ENCODE data around the gene HMGXB4.

The HMGXB4 gene

GRCh38 chr22:35269630-35270029 lies 12.3 kb downstream of the HMGXB4 start:
- Histone ChIP-seq H3K9me2 (ENCODE audit: low read depth, low read length) (no peaks in the 10 kb centered on the region), H3K79me2 (ENCODE audit: insufficient read depth, low read length) (peaks cover 6% of the 10 kb centered on the region), H3K9ac (ENCODE audit: low read length) (no peak overlapping the region), H3K36me3 (ENCODE audit: insufficient read depth, low read length) (peaks cover 95% of the 10 kb centered on the region), H2AFZ (ENCODE audit: low read length) (no peak overlapping the region), H3K9me3 (ENCODE audit: low read length) (no peaks in the 10 kb centered on the region), H4K20me1 (ENCODE audit: insufficient read depth, low read length) (no peaks in the 10 kb centered on the region), H3K4me2 (ENCODE audit: low read length) (no peak overlapping the region), H3K27ac (ENCODE audit: low read depth, low read length, poor library complexity, severe bottlenecking) (no peak overlapping the region), H3K4me3 (ENCODE audit: low read depth, low read length, poor library complexity, severe bottlenecking) (no peak overlapping the region), H3F3A (ENCODE audit: insufficient read depth, low read length) (no peaks in the 10 kb centered on the region), H3K27me3 (ENCODE audit: insufficient read depth, low read length) (no peaks in the 10 kb centered on the region), H3K4me1 (ENCODE audit: insufficient read depth, low read length, severe bottlenecking) (no peaks in the 10 kb centered on the region)
- TF ChIP-seq, protein P1, sequence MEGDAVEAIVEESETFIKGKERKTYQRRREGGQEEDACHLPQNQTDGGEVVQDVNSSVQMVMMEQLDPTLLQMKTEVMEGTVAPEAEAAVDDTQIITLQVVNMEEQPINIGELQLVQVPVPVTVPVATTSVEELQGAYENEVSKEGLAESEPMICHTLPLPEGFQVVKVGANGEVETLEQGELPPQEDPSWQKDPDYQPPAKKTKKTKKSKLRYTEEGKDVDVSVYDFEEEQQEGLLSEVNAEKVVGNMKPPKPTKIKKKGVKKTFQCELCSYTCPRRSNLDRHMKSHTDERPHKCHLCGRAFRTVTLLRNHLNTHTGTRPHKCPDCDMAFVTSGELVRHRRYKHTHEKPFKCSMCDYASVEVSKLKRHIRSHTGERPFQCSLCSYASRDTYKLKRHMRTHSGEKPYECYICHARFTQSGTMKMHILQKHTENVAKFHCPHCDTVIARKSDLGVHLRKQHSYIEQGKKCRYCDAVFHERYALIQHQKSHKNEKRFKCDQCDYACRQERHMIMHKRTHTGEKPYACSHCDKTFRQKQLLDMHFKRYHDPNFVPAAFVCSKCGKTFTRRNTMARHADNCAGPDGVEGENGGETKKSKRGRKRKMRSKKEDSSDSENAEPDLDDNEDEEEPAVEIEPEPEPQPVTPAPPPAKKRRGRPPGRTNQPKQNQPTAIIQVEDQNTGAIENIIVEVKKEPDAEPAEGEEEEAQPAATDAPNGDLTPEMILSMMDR (IDR thresholded peaks at IDR 0.05; ENCODE audit: low read length) = no peak
- TF ChIP-seq EZH2 (IDR thresholded peaks at IDR 0.05; ENCODE audit: borderline replicate concordance, low read length) = no peak

- Histone ChIP-seq H3K36me3 (ENCODE audit: insufficient read depth, low read length) (peaks cover 86% of the 10 kb centered on the region), H3K9me2 (ENCODE audit: low read depth, low read length) (no peaks in the 10 kb centered on the region), H3K4me1 (ENCODE audit: insufficient read depth, low read length, severe bottlenecking) (no peaks in the 10 kb centered on the region), H2AFZ (ENCODE audit: low read length) (no peak overlapping the region), H4K20me1 (ENCODE audit: insufficient read depth, low read length) (no peaks in the 10 kb centered on the region), H3K9ac (ENCODE audit: low read length) (no peak overlapping the region), H3K79me2 (ENCODE audit: insufficient read depth, low read length) (0 out of 2 replicates have a peak, but pooled peaks cover 5% of the 10 kb centered on the region), H3K4me2 (ENCODE audit: low read length) (no peak overlapping the region), H3K9me3 (ENCODE audit: low read length) (no peaks in the 10 kb centered on the region), H3K4me3 (ENCODE audit: low read depth, low read length, poor library complexity, severe bottlenecking) (no peak overlapping the region), H3K27me3 (ENCODE audit: insufficient read depth, low read length) (no peaks in the 10 kb centered on the region), H3F3A (ENCODE audit: insufficient read depth, low read length) (no peaks in the 10 kb centered on the region), H3K27ac (ENCODE audit: low read depth, low read length, poor library complexity, severe bottlenecking) (no peak overlapping the region)
- TF ChIP-seq, protein P1 (IDR thresholded peaks at IDR 0.05; ENCODE audit: low read length) = no peak
- no peak for TF ChIP-seq EZH2 (IDR thresholded peaks at IDR 0.05; ENCODE audit: borderline replicate concordance, low read length)
Measured at GRCh38 chr22:35274154-35274871, 17.0 kb downstream of the HMGXB4 start.

- peaks cover 83% of the 10 kb centered on the region for H3K36me3 ChIP-seq (ENCODE audit: insufficient read depth, low read length)
- 0 out of 2 replicates have a peak, but pooled peaks cover 5% of the 10 kb centered on the region for H3K79me2 ChIP-seq (ENCODE audit: insufficient read depth, low read length)
Measured at GRCh38 chr22:35275580-35275979, 18.3 kb downstream of the HMGXB4 start.

More at GRCh38 chr22:35275580-35275979, 18.3 kb downstream of the HMGXB4 start:
- Histone ChIP-seq H2AFZ (ENCODE audit: low read length) (no peak overlapping the region), H3K9me2 (ENCODE audit: low read depth, low read length) (no peaks in the 10 kb centered on the region), H3K9me3 (ENCODE audit: low read length) (no peaks in the 10 kb centered on the region), H3F3A (ENCODE audit: insufficient read depth, low read length) (no peaks in the 10 kb centered on the region), H3K27me3 (ENCODE audit: insufficient read depth, low read length) (no peaks in the 10 kb centered on the region), H4K20me1 (ENCODE audit: insufficient read depth, low read length) (no peaks in the 10 kb centered on the region), H3K4me3 (ENCODE audit: low read depth, low read length, poor library complexity, severe bottlenecking) (no peak overlapping the region), H3K4me1 (ENCODE audit: insufficient read depth, low read length, severe bottlenecking) (no peaks in the 10 kb centered on the region), H3K27ac (ENCODE audit: low read depth, low read length, poor library complexity, severe bottlenecking) (no peak overlapping the region), H3K9ac (ENCODE audit: low read length) (no peak overlapping the region), H3K4me2 (ENCODE audit: low read length) (no peak overlapping the region)
- TF ChIP-seq, protein P1 (IDR thresholded peaks at IDR 0.05; ENCODE audit: low read length) = no peak
- TF ChIP-seq EZH2 (IDR thresholded peaks at IDR 0.05; ENCODE audit: borderline replicate concordance, low read length) = no peak

All from OCI-LY1 (cell line).